Mesenteric fat pad (tissue), 1 donor: ENCODE results near the gene NHP2. TPM values are rescaled to one million over a fixed set of nuclear protein-coding genes. Genes with fewer than 3 reads are reported as not detected.
"Not testable (repeated sequence)": the region's sequence is repeated elsewhere in the genome, so short reads cannot be mapped to it uniquely, and the experiment has no call there.

Source experiments
- DNase-seq: peaks from one replicate; pipeline ENCODE4 v3.0.0-alpha.2; 2020; ENCODE audit warnings: low spot score
- total RNA-seq: library from RNA; stranded (reverse); fragmentation: NEBNext Ultra II Directional; extraction: Animal tissue kit (Norgen Biotek cat#: 25700); gene quantifications from one replicate; pipeline ENCODE4 v1.2.1, GENCODE V29; 2021
- donor health status: DM: yes; HTN: yes; CAD: no.

Gene NHP2
- total RNA-seq, 1 donor from 2014 or later, result 99.2 TPM

DNA sequence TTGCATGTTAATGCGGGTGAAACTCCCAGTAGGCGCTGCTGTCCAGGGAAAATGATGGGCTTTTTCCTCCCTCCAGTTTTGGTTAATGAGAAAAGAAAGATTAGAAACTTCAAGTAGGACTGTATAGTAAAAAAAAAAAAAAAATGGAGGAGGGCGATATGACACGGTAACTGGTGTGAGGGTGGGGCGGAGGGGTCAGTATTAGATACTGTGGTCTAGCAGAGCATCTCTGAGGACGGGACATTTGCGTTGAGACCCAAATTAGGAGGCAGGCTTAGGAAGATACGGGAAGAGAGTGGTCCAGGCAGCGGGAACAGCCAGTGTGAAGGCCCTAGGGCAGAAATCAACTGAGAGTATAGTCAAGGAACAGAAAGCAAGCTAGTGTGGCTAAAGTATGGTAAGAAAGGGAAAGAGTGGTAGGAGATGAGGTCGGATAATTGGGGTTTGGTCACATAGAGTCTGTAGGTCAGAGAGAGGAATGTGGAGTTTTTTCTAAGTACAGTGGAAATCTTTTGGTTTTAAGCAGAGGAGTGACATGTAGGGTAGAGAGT is 22.2 kb downstream of the NHP2 start:
- DNase-seq, result no peak

DNA sequence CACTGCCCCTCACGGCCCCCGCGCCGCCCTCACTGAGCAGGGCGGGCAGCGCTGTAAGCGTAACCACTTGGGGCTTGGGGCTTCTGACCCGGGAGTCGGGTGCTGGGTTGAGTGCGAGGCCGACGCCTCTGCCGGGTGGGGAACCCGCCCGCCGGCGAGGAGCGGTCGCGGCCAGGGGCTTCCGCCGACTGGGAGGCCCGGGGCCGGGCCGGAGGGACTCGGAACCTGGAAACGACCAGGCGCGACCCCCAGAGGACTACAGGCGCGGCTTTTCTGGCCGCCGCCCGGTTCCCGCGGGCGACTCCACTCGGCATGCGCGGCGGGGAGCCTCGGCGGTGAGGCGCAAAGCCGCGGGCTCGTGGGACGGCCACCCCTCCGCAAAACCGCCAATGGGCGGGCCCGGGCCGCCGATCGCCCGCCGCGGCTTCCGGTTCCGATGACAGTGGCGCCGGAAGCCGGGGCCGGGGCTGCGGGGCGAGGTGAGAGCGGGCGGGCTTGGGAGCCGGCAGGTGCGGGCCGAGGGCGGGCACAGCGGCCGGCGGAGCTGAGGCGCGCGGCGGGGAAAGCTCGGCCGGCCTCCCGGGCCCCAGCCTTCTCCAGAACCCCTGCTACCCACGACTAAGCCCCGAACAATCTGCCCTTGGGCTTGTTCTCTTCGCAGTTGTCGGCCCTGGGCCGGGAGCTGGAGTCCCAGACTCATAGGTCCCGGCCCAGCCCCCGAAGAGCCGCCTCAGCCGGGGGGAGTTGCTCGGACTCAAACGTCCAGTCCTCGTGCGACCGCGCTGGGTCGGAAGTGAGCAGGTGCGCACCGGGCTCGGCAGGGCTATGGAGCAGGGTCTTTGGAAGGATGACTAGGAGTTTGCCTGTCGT is 22.9 kb downstream of the NHP2 start, which contains the start of gene RMND5B:
Gene RMND5B (plus strand): TSS at position 439 of the 870 bp plus-strand sequence. CDS start 7,106 bp downstream, outside the sequence.
- DNase-seq, result peak; percentile 97

DNA sequence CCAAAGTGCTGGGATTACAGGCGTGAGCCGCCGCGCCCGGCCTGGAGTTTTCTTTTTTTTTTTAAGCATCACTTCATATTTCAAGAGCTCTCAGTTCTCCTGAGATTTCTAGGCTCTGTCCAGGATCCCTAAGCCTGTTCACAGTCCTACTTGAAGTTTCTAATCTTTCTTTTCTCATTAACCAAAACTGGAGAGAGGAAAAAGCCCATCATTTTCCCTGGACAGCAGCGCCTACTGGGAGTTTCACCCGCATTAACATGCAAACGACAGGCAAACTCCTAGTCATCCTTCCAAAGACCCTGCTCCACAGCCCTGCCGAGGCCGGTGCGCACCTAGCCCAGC is 23.5 kb downstream of the NHP2 start:
- not testable (repeated sequence) for DNase-seq

DNA sequence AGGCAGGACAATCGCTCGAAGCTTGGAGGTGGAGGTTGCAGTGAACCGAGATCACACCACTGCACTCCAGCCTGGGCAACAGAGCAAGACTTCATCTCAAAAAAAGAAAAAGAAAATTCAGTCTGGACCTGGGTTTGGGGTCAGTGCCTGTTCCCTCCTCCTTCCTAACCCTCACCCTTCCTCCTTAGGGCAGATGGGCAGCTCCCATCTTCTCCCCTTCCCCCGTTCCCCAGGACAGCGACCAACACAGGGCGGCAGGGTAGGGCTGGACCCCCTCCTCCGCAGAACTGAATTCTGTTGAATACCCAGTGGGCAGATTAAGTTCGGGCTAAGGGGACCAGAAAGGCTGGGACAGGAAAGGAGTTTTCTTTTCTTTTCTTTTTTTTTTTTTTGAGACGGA is 24.4 kb downstream of the NHP2 start:
- DNase-seq, result no peak

DNA sequence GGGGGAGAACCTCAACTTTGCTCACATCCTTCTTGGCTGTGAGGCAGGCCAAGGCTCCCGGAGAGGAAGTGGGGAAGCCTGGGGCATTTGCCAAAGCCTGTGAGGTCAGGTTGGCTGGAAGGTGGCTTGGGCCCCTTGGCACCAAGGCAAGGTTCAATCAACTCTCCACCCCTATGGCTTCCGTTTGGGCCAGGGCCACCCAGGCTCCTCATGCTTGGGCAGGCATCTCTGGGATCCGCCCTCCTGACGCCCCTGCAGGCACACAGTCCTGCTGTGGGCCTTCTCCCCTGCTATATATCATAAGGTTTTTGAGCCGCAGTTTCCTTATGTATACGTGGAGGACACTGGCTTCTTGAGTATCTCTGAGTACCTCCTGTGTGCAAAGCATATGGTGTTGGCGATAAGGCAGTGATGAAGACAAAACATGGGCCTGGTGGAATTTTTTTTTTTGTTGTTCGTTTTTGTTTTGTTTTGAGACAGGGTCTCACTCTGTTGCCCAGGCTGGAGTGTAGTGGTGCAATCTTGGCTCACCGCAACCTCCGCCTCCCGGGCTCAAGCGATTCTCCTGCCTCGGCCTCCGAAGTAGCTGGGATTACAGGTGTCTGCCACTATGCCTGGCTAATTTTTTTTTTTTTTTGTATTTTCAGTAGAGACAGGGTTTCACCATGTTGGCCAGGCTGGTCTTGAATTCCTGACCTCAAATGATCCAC is 26.2 kb downstream of the NHP2 start:
- not testable (repeated sequence) for DNase-seq

DNA sequence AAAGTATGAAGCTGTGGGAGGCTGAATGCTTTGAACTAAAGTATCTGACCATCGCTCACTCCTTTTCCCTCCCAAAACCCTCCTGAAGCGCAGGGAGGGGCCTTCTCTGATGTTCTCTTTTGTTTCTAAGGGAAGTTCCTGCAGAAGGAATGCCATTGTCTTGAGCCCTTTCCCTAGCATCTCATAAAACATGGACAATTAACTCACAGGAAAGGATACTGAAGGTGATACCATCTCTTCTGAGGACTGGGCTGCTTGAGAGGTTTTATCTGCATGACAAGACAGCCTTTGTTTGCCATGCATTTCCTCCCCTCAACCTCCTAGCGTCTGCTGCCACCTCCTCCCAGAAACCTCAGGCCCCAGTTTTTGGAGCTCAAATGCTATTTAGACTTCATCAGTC is 27.1 kb downstream of the NHP2 start:
- DNase-seq, result no peak

DNA sequence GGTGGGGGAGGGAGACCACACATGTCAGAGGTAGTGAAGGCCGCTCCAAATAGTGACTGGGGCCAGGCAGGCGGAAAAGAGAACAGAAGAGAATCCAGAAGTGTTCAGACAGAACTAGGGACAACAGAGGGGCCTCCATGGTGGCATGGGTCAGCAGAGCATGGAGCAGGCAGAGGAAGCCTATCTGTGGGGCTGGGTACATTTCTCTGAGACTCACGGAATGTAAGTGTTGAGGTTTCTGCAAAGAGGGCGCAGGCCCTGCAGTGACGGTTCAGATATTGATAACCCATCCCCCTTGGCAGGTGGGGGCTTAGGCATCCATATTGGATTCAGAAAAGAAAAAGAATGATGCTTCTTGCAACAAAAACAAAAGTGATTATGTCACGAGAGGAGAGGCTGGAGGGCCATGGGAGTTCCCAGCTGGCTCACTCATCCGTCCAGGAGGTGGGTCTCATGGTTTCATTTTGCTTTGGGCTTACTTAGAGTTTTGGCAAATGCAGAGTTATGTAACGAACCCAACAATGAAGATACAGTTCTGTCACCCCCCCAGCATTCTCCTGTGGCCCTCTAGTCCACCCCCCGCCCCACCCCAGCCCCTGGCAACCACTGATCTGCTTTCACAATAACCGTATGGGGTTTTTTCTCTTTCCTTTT is 28.3 kb downstream of the NHP2 start:
- no peak for DNase-seq

DNA sequence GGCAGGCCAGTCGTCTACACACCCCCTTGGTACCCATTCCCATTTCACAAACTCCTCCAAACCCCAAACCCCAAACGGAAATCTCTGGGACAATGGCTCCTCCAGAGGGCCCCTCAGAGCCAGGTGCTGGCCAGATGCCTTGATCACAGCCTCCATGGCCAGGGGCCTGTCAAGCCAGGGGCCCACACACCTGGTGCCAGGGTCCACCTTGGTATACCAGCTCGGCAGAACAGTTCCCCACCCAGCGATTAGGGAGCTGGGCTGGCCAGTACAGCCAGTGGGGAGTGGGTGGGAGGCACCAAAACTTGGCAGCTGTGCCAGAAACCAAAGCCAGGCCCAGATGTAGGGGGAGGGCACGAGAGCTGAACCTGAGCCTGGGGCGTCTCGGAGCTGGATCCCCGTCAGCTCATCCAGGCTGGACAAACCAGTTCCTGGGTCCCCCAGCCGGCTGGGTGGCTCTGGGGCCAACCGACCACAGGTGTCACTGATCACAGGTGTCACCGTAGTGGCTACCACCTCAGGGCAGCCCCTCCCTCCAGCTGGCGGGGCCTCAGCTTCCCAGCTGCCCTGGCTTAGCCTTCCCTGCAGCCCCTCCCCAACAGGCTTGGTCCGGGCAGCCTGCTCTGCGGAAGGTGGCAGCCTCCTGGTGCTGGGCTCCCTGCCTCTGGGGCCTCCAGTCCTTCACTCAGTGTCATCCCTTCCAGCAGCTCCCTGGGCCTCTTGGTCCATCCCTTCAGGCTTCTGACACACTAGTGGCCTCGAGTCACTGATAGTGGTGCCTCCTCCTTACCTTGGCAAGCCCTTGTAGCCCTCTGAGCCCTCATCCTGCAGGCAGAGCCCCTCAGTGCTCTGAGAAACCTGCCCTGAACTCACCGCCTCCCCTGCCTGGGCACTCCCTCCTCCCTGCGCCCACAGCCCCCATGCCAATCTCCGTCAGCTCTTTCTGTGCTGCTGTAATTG is 29.4 kb downstream of the NHP2 start:
- DNase-seq, result no peak

DNA sequence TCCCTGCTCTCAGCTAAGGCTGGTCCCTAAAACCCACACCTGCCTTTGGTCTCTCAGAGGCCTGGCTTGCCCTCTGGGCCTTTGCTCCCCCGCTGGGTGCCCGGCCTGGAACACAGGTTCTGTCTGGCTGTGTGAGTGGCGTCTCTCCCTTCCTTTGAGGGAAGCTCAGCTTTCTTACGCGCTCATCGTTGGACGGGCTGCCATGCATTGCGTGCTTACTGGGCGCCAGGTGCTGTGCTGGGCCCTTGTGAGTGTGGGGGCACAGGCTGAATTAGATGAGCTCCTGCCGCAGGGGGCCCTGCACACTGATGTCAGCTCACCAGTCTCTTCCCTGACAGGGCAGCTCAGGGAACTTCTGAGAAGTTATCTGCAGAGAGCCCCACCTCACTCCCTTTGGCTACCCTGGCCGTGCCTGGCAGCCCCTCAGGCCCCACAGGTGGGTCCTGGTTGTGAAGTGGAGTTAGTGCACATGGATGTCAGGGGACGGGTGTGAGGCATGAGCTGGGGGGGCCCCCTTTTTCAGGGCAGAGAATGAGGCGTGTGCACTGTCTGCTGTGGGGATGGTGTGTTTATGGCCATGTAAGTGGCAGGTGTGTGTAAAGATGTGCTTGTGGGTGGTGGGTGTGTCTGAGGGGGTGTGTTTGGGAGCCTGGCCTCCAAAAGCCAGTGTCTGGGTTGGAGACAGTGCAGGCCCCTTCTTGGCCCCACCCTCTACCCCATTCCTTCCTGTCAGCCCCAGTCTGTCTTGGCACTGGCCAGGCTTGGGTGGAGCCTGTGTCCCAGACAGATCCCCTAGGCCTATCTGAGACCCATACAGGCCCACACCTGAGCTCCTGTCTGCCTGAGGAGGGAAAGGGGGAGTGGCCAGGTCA is 30.4 kb downstream of the NHP2 start:
- DNase-seq, result no peak

DNA sequence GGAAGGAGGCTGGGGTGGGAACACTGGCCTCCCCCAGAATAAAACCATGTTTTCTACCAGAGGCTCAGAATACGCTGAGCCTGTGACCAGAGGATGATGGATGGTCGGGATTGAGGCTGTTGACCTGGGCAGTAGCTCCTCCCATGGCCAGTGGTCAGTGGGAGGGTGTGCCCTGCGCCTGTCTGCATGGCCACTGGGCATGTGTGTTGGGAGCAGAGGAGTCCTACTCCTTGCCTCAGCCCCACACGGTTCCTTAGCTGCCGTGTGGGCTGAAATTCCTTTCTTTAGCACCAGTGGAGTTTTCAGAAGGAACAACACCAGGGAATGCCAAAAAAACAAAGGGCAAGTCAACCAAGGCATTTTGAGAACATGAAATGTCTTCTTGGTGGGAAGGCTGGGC is 31.3 kb downstream of the NHP2 start:
- DNase-seq, result no peak

DNA sequence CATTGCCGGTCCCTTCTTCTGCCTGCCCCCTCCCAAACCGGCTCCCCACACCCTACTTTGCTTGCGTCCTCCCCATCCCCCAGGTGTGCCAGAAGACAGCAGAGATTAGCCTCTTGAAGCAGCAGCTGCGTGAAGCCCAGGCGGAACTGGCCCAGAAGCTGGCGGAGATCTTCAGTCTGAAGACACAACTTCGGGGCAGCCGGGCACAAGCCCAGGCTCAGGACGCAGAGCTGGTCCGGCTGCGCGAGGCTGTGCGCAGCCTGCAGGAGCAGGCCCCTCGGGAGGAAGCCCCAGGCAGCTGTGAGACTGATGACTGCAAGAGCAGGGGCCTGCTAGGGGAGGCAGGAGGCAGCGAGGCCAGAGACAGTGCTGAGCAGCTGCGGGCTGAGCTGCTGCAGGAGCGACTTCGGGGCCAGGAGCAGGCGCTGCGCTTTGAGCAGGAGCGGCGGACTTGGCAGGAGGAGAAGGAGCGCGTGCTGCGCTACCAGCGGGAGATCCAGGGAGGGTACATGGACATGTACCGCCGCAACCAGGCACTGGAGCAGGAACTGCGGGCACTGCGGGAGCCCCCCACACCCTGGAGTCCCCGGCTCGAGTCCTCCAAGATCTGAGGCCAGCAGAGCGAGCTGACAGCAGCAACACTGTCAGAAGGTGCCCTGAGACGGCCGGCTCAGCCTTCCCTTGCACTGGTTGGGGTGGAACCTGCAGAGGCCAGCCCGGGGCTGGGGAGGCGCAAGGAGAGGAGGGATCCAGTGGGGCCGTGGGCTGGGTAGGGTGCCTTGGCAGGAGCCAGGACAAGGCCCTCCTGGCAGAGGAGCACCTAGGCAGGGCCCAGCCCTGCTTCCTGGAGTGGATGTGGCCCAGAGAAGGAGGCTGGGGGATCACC is 32.1 kb downstream of the NHP2 start:
- DNase-seq, result no peak

DNA sequence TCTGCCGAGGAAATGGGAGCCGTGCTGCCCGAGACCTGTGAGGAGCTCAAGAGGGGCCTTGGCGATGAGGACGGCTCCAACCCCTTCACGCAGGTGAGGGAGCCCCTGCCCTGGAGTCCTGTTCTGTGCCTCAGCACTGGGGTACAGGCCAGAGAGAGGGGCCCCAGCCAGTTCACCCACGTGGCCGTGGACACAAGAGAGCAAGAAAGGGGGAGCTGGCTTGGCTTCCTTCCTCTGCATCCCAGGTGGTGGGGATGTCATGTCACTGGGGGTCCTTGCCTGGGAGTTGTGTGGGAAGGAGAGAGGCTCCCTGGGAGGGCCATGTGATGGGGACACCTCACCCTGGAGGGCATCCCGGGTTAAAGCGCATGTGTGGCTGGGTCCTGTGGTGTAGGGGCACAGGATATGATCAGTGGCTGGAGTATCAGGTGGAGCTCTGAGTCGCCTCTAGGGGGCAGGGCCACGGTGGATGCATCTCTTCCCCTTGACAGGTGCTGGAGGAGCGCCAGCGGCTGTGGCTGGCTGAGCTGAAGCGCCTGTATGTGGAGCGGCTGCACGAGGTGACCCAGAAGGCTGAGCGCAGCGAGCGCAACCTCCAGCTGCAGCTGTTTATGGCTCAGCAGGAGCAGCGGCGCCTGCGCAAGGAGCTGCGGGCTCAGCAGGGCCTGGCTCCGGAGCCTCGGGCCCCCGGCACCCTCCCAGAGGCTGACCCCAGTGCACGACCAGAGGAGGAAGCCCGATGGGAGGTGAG is 32.9 kb downstream of the NHP2 start:
- no peak for DNase-seq

DNA sequence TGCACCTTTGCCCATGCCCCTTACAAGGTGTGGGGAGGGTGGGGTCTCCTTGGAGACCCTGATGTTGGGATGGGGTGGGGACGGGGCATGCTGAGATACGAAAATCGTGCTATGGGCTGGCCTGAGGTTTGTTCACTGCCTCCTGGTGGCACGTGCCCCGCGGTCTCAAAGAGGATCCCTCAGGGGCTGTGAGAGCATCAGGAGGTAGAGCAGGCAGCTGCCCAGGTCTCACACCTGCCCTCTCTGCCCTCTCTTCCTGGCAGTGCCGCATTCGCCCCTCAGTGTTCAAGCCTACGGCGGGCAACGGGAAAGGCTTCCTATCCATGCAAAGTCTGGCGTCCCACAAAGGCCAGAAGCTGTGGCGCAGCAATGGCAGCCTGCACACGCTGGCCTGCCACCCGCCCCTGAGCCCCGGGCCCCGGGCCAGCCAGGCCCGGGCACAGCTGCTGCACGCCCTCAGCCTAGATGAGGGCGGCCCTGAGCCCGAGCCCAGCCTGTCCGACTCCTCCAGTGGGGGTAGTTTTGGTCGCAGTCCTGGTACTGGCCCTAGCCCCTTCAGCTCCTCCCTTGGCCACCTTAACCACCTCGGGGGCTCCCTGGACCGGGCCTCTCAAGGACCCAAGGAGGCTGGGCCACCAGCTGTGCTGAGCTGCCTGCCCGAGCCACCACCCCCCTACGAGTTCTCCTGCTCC is 33.6 kb downstream of the NHP2 start:
- no peak for DNase-seq

DNA sequence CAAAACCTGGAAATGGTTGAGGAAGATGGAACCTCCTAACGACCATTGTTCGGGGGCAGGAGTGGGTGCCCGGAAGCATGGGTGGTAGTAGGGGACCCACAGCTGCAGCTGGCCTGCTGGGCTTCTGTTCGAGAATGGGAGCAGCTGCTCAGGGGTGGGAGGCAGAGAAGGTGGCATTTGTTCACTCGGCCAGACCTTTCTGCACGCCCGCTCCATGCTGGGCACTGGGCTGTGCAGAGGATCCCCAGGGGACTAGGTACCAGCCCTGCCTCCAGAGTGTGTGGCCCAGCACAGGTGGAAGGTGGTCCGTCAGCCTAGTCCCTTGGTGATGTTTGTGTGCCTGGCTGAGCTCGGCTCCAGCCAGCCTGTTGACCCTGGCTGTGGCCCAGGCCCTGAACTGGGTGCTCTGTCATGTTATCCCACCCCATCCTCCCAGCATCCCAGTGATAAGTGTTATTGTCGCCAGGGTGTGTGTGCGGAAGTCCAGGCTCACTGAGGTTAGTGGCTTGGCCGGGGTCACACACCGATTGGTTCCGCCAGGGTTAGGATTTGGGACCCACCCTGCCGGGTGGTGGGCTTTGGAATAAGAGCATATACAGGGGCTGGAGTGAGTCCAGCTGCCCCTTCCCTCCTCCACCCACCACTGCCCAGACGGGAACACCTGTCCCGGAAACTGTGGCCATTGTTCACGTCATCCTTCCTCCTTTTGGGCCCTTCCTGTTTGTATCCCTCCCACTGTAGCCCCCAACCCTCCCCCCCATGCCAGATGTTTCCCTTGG is 35.6 kb downstream of the NHP2 start:
- no peak for DNase-seq

DNA sequence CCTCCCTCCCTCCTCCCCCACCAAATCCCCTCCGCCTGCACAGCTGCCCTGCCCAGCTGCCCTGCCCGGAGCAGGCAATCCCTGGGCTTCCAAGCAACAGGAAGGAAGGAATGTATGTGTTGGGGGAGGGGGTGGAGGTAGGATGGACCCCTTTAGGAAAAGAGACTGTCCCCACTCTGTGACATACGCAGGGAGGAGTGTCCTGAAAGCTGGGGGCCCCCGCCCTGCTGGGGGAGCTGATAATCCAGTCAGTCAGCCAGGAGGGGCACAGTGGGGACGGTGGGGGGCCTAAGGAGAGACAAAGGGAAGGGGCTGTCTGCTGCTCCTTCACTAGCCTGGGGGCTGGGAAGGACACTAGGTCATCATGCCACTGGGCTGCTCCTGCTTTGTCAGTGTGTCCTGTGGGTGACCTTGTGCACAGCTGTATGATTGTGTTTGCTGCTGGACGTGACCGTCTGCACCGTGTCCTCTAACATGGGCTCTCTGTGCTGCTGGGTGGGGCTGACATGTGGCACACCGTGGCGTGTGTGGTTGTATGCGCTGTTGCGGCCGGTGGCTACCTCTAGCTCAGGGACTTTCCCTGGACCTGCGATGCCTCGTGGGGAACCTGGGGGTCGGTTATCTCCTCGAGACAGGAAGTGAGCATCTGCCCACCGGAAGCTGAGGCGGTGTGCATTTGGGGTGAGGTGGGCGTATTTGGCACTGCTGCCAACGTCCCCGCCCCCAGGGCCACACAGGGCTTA is 37.4 kb downstream of the NHP2 start:
- no peak for DNase-seq

DNA sequence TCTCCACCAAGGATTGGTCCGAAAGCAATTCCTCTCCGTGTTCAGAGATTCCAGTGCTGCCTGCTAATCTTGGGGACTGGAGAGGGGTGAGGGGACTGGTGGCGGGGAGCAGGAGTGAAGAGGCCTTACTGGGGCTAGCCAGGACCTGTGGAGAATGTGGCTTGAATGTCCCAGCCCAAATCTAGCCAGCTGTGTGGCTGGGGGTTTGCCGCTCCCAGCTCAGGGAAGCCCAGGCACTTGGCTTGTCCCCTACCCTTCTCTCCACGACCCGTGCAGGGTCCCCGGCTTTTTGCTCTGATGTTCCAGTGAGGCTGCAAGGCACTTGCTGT is 37.9 kb downstream of the NHP2 start:
- DNase-seq, result no peak
